HFFc6 (cell line): Measurements from ENCODE around the gene TTC31. TPM values are rescaled to one million over a fixed set of nuclear protein-coding genes. Genes with fewer than 3 reads are reported as not detected.

Source experiments
- DNase-seq: peaks from one replicate; pipeline ENCODE4 v3.0.0-alpha.2; 2018
- H3K27ac Mint-ChIP-seq: 2 replicates; pipeline ENCODE4 v1.8.0; 2020; ENCODE audit warnings: mild to moderate bottlenecking, mixed read lengths
- H3K27me3 Mint-ChIP-seq: 2 replicates; pipeline ENCODE4 v1.8.0; 2021; ENCODE audit warnings: mild to moderate bottlenecking, moderate library complexity, mixed read lengths; ENCODE audit not compliant: insufficient read depth
- H3K36me3 Mint-ChIP-seq: 2 replicates; pipeline ENCODE4 v1.8.0; 2021; ENCODE audit warnings: low read depth, mixed read lengths
- H3K4me1 Mint-ChIP-seq: 2 replicates; pipeline ENCODE4 v1.8.0; 2020; ENCODE audit warnings: low read depth, mixed read lengths
- H3K4me3 Mint-ChIP-seq: 2 replicates; pipeline ENCODE4 v1.8.0; 2020; ENCODE audit warnings: mild to moderate bottlenecking, moderate library complexity, mixed read lengths
- H3K9me3 Mint-ChIP-seq: 2 replicates; pipeline ENCODE4 v1.8.0; 2020; ENCODE audit warnings: mild to moderate bottlenecking, mixed read lengths
- total RNA-seq, 6 experiments: library from RNA; stranded (reverse); fragmentation: NEBNext Ultra II Directional; extraction: Animal tissue kit (Norgen Biotek cat#: 25700); gene quantifications; 2 replicates in 1 of 6; 3 replicates in 5 of 6; pipeline ENCODE4 v1.2.3, GENCODE V29; 2021
- TF ChIP-seq, protein P1 (sequence below): fragments of 200-600 bp; sonication (generic); IDR thresholded peaks from 2 replicates; pipeline ENCODE4 v1.5.0; 2021; ENCODE audit warnings: antibody characterized with exemption, mild to moderate bottlenecking

TTC31 gene
- total RNA-seq, 6 experiments from 2014 or later, result 14.3 to 17.4 (median 16.7) TPM

DNA sequence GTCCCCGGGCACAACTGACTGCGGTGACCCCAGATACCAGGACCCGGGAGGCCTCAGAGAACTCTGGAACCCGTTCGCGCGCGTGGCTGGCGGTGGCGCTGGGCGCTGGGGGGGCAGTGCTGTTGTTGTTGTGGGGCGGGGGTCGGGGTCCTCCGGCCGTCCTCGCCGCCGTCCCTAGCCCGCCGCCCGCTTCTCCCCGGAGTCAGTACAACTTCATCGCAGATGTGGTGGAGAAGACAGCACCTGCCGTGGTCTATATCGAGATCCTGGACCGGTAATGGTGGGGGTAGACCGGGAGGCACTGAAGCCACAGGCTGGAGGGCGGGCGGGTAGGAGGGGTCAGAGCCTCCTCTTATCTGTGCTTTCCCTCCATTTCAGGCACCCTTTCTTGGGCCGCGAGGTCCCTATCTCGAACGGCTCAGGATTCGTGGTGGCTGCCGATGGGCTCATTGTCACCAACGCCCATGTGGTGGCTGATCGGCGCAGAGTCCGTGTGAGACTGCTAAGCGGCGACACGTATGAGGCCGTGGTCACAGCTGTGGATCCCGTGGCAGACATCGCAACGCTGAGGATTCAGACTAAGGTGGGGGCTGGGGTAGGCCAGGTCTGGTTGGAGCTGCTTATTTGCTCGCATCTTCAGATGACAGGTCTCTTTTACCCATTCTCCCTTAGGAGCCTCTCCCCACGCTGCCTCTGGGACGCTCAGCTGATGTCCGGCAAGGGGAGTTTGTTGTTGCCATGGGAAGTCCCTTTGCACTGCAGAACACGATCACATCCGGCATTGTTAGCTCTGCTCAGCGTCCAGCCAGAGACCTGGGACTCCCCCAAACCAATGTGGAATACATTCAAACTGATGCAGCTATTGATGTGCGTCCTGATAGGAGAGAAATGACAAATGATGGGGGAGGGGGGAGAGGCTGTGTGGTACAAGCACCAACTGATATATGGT lies 47.6 kb downstream of the TTC31 start:
- DNase-seq, result peak; percentile 54
- no peaks in the 10 kb centered on the region for H3K9me3 Mint-ChIP-seq
- peak overlapping the region; percentile 100 for H3K4me3 Mint-ChIP-seq
- H3K4me1 Mint-ChIP-seq, result peaks cover 37% of the 10 kb centered on the region
- TF ChIP-seq, protein P1, sequence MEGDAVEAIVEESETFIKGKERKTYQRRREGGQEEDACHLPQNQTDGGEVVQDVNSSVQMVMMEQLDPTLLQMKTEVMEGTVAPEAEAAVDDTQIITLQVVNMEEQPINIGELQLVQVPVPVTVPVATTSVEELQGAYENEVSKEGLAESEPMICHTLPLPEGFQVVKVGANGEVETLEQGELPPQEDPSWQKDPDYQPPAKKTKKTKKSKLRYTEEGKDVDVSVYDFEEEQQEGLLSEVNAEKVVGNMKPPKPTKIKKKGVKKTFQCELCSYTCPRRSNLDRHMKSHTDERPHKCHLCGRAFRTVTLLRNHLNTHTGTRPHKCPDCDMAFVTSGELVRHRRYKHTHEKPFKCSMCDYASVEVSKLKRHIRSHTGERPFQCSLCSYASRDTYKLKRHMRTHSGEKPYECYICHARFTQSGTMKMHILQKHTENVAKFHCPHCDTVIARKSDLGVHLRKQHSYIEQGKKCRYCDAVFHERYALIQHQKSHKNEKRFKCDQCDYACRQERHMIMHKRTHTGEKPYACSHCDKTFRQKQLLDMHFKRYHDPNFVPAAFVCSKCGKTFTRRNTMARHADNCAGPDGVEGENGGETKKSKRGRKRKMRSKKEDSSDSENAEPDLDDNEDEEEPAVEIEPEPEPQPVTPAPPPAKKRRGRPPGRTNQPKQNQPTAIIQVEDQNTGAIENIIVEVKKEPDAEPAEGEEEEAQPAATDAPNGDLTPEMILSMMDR, result no peak
- H3K27ac Mint-ChIP-seq, result peak overlapping the region; percentile 74
- peaks cover 39% of the 10 kb centered on the region for H3K36me3 Mint-ChIP-seq
- H3K27me3 Mint-ChIP-seq, result peaks cover 4% of the 10 kb centered on the region

- Mint-ChIP-seq H3K9me3 (no peaks in the 10 kb centered on the region), H3K27ac (peak overlapping the region; percentile 74), H3K27me3 (peaks cover 4% of the 10 kb centered on the region), H3K4me3 (peak overlapping the region; percentile 100), H3K36me3 (peaks cover 29% of the 10 kb centered on the region), H3K4me1 (peaks cover 37% of the 10 kb centered on the region)
- TF ChIP-seq, protein P1, result no peak
- no peak for DNase-seq
These were observed 48.8 kb downstream of the TTC31 start for GRCh38 chr2:74531666-74532065.

DNA sequence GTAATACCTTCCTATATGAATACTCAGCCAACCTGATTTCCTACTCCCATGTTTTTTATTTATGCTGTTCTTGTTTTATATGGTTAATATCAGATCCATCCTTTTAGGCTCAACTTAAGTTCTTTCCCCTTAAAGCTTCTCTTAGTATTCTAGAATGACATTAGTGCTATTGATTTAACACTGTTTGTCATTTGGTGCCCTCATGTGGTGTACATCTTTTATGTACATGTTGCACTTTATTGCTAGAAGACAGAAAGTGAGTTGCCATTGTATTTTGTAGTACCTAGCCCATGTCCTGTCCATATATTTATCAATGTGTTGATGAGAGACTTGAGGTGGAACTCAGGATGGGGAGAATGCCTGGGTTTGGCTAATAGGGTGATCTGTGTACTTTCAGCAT lies 49.3 kb downstream of the TTC31 start:
- Mint-ChIP-seq H3K4me1 (peaks cover 43% of the 10 kb centered on the region), H3K4me3 (peak overlapping the region; percentile 100), H3K36me3 (peaks cover 23% of the 10 kb centered on the region), H3K9me3 (no peaks in the 10 kb centered on the region), H3K27ac (peak overlapping the region; percentile 74), H3K27me3 (peaks cover 4% of the 10 kb centered on the region)
- DNase-seq, result peak; percentile 55
- TF ChIP-seq, protein P1, result peak; percentile 74

DNA sequence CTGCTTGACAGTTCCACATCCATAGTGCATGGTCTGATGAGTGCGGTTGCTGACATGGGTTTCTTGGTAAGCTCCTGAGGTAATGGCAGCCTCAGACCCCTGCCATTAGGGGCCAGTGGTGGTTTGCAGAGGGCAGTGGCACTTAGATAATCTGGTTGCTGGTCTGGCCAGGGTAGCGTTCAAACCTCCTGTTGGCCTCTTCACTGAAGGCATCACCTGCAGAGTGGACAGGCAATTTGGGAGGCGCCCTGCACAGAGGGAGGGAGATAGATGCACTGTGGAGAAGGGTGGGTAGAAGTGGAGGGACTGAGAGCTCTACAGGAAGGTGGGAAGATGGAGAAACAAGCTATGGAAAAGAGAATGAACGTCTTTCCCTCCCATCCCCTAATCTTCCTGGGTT lies 50.6 kb downstream of the TTC31 start:
- H3K4me3 Mint-ChIP-seq, result no peak overlapping the region
- H3K4me1 Mint-ChIP-seq, result peaks cover 39% of the 10 kb centered on the region

GRCh38 chr2:74534411-74534810 lies 51.5 kb downstream of the TTC31 start:
- H3K4me1 Mint-ChIP-seq, result peaks cover 36% of the 10 kb centered on the region
- H3K36me3 Mint-ChIP-seq, result peaks cover 9% of the 10 kb centered on the region
- no peak for DNase-seq
- H3K4me3 Mint-ChIP-seq, result no peak overlapping the region
- H3K27me3 Mint-ChIP-seq, result no peaks in the 10 kb centered on the region
- H3K27ac Mint-ChIP-seq, result no peak overlapping the region
- TF ChIP-seq, protein P1, result no peak
- H3K9me3 Mint-ChIP-seq, result no peaks in the 10 kb centered on the region

More for the DNA sequence above, 50.6 kb downstream of the TTC31 start:
- no peak for DNase-seq
- Mint-ChIP-seq H3K27me3 (peaks cover 4% of the 10 kb centered on the region), H3K9me3 (no peaks in the 10 kb centered on the region), H3K27ac (0 out of 2 replicates have a peak overlapping the region, but pooled peaks have one; percentile 32), H3K36me3 (peaks cover 17% of the 10 kb centered on the region)
- TF ChIP-seq, protein P1, result no peak
